ENCODE data around the gene OXLD1. TPM values are rescaled to one million over a fixed set of nuclear protein-coding genes. Genes with fewer than 3 reads are reported as not detected.

Gene OXLD1
- polyA plus RNA-seq, 1 donor (not counting 4 experiments of a cell fraction or from before 2014, with no cell fraction given): 16.3 TPM

DNA sequence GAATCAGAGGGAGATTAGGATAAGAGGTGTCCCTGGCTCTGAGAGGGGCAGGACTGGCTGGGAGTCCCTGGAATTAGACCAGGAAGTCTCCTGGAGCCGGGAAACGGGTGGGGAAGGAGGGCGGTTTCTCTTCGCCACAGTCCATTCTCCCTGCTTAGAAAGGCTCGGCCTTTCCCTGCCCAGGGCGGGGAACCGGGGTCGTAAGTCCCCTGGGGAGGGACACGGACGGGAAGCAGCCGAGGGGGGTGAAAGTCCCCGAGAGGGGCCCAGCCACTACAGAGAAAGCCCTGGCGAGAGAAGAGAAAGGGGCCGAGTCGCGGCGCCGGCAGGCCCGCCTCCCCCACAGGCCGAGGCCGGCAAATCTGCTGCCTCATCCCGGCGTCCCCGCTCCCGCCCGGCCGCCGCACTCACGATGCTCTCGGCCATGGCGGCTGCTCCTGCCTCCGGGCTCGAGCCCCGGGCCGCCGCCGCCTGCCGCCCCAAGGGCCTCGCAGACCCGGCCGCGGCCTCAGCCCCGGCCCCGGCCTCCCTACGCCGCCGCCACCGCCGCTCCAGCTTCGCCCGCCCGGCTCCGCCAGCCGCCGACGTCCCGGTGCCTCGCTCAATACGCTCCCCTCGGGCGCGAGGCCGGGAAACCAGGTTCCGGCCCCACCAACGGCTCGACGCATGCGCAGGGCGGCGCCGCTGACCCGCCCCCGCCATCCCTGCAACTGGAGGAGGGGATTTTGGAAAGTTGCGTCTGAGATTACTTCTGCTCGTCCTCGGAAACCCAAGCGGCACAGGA lies 29.7 kb downstream of the OXLD1 start, which contains the start of the genes NPLOC4 and TSPAN10:
TSS of gene NPLOC4 (minus strand) at position 608 of the 784 bp plus-strand sequence. CDS start at position 426, 182 bp downstream.
TSS of gene TSPAN10 (plus strand) at position 692 of the 784 bp plus-strand sequence. CDS start 5,217 bp downstream, outside the sequence.
- no peak for TF ChIP-seq EZH2 (IDR thresholded peaks at IDR 0.05; ENCODE audit: low read length)
- TF ChIP-seq, protein P1, sequence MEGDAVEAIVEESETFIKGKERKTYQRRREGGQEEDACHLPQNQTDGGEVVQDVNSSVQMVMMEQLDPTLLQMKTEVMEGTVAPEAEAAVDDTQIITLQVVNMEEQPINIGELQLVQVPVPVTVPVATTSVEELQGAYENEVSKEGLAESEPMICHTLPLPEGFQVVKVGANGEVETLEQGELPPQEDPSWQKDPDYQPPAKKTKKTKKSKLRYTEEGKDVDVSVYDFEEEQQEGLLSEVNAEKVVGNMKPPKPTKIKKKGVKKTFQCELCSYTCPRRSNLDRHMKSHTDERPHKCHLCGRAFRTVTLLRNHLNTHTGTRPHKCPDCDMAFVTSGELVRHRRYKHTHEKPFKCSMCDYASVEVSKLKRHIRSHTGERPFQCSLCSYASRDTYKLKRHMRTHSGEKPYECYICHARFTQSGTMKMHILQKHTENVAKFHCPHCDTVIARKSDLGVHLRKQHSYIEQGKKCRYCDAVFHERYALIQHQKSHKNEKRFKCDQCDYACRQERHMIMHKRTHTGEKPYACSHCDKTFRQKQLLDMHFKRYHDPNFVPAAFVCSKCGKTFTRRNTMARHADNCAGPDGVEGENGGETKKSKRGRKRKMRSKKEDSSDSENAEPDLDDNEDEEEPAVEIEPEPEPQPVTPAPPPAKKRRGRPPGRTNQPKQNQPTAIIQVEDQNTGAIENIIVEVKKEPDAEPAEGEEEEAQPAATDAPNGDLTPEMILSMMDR (optimal IDR thresholded peaks at IDR 0.05 in 1 of 3, IDR thresholded peaks at IDR 0.05 in 1 of 3, conservative IDR thresholded peaks at IDR 0.05 in 1 of 3; ENCODE audit: extremely low read depth in 1 of 3, insufficient read depth in 2 of 3, low read length in 3 of 3): no peak
- Histone ChIP-seq H3K27me3 (ENCODE audit: control insufficient read depth, extremely low read depth, insufficient read depth, low read length) (no peaks in the 10 kb centered on the region), H3K4me1 (ENCODE audit: control insufficient read depth, extremely low read depth, insufficient read depth, low read length) (peaks cover 15% of the 10 kb centered on the region), H3K79me2 (ENCODE audit: control insufficient read depth, insufficient read depth, low read length) (peaks cover 48% of the 10 kb centered on the region), H3K9me3 (ENCODE audit: control insufficient read depth, low read depth, low read length) (no peaks in the 10 kb centered on the region), H3K27ac (ENCODE audit: control insufficient read depth, insufficient read depth, low read length) (peak within 1 kb of the TSS; percentile 83), H3K9ac (ENCODE audit: control insufficient read depth, extremely low read depth, insufficient read depth, low read length) (peak within 1 kb of the TSS; percentile 96), H3K9me1 (ENCODE audit: control insufficient read depth, extremely low read depth, insufficient read depth, low read length) (no peaks in the 10 kb centered on the region), H4K20me1 (ENCODE audit: control insufficient read depth, extremely low read depth, insufficient read depth, low read length) (peaks cover under 1% of the 10 kb centered on the region), H3K4me3 (ENCODE audit: control insufficient read depth in 2 of 3, extremely low read depth in 1 of 3, insufficient read depth in 2 of 3, low read depth in 1 of 3, low read length in 3 of 3) (peak within 1 kb of the TSS; percentile 85 to 97 (median 88)), H3K36me3 (ENCODE audit: control insufficient read depth in 2 of 2, extremely low read depth in 1 of 2, insufficient read depth in 2 of 2, low read length in 2 of 2) (peaks cover 0 to 2% of the 10 kb centered on the region in 2 experiments), H2AFZ (ENCODE audit: control insufficient read depth, low read length) (peak within 1 kb of the TSS; percentile 94), H3K4me2 (ENCODE audit: control insufficient read depth, extremely low read depth, insufficient read depth, low read depth, low read length) (peak within 1 kb of the TSS; percentile 95)
- dilution Hi-C loops (cut with MboI; ENCODE audit: extremely low pct_ligation_motif_present, low sequenced_read_pairs): no loop called here
- FAIRE-seq (no peak), DNase-seq (ENCODE audit: low read depth, low spot score) (peak; percentile 25)

DNA sequence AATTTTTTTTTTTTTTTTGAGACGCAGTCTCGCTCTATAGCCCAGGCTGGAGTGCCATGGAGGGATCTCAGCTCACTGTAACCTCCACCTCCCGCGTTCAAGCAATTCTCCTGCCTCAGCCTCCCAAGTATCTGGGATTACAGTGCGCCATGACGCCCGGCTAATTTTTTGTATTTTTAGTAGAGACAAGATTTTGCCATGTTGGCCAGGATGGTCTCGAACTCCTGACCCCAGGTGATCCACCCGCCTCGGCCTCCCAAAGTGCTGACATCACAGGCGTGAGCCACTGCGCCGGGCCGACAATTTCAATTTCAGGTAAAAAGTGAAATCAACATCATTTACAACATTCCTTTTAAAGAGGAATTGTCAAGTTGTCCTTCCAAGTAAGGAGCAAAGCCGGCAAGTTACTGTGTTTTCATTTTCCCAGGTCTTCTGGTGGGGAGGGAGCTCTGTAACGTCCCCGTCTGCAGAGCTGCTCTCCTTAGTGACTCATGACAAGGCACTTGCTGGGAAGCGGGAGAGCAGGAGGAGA lies 30.4 kb downstream of the OXLD1 start:
- Histone ChIP-seq H3K9me3 (ENCODE audit: control insufficient read depth, low read depth, low read length) (no peaks in the 10 kb centered on the region), H3K36me3 (ENCODE audit: control insufficient read depth in 2 of 2, extremely low read depth in 1 of 2, insufficient read depth in 2 of 2, low read length in 2 of 2) (peaks cover 2% of the 10 kb centered on the region in 2 experiments), H2AFZ (ENCODE audit: control insufficient read depth, low read length) (no peak overlapping the region), H3K27ac (ENCODE audit: control insufficient read depth, insufficient read depth, low read length) (peak overlapping the region; percentile 83), H3K79me2 (ENCODE audit: control insufficient read depth, insufficient read depth, low read length) (peaks cover 54% of the 10 kb centered on the region), H3K4me2 (ENCODE audit: control insufficient read depth, extremely low read depth, insufficient read depth, low read depth, low read length) (peak overlapping the region; percentile 82), H3K9me1 (ENCODE audit: control insufficient read depth, extremely low read depth, insufficient read depth, low read length) (peaks cover 3% of the 10 kb centered on the region), H4K20me1 (ENCODE audit: control insufficient read depth, extremely low read depth, insufficient read depth, low read length) (peaks cover 3% of the 10 kb centered on the region), H3K9ac (ENCODE audit: control insufficient read depth, extremely low read depth, insufficient read depth, low read length) (peak overlapping the region; percentile 96), H3K27me3 (ENCODE audit: control insufficient read depth, extremely low read depth, insufficient read depth, low read length) (no peaks in the 10 kb centered on the region), H3K4me1 (ENCODE audit: control insufficient read depth, extremely low read depth, insufficient read depth, low read length) (peaks cover 13% of the 10 kb centered on the region), H3K4me3 (ENCODE audit: control insufficient read depth in 2 of 3, extremely low read depth in 1 of 3, insufficient read depth in 2 of 3, low read depth in 1 of 3, low read length in 3 of 3) (peak overlapping the region; percentile 85 to 97 (median 88))
- DNase-seq (ENCODE audit: low read depth, low spot score) (no peak), FAIRE-seq (no peak)
- dilution Hi-C loops (cut with MboI; ENCODE audit: extremely low pct_ligation_motif_present, low sequenced_read_pairs): no loop called here
- TF ChIP-seq EZH2 (IDR thresholded peaks at IDR 0.05; ENCODE audit: low read length): no peak
- TF ChIP-seq, protein P1 (optimal IDR thresholded peaks at IDR 0.05 in 1 of 3, IDR thresholded peaks at IDR 0.05 in 1 of 3, conservative IDR thresholded peaks at IDR 0.05 in 1 of 3; ENCODE audit: extremely low read depth in 1 of 3, insufficient read depth in 2 of 3, low read length in 3 of 3): no peak

All from keratinocyte (primary cell).